Stimulated activated CD8-positive, alpha-beta memory T cell treated with anti-CD3 and anti-CD28 coated beads, Interleukin-4, amount 100 ng/mL, for 24 hours (primary cell): ENCODE data around the gene TTC23L.
"Not testable (repeated sequence)": the region's sequence is repeated elsewhere in the genome, so short reads cannot be mapped to it uniquely, and the experiment has no call there.

ENCODE experiments used
- DNase-seq: peaks from one replicate; pipeline ENCODE4 v3.0.0-alpha.2; 2020; ENCODE audit warnings: low read depth

The TTC23L gene

GRCh38 chr5:34838785-34839714, at the start of gene TTC23L:
TSS of gene TTC23L (plus strand) at chr5:34839164. CDS start at chr5:34840672, 1,508 bp downstream.
- DNase-seq = peak; percentile 82

DNA sequence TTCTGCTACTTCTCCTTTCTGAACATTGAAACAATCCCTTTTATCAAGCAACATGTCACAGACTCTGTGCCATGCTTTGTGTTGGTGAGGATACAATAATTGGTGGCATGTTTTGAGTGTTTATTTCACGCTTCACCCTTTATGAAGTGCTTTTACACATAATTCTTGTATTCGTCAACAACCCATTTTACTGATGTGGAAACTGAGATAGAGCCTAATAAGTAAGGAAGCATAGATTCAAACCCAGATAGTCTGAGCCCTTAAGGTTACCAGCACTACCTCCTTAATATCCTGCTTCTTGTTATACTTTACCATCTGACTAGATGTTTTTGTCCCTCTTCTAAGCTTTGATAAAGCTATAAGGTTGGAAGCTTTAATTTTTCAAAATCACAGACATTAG, 49.3 kb upstream of the TTC23L start:
- DNase-seq = no peak

GRCh38 chr5:34790069-34790468, 48.9 kb upstream of the TTC23L start:
- no peak for DNase-seq

GRCh38 chr5:34791761-34792244, 47.2 kb upstream of the TTC23L start:
- DNase-seq = no peak

GRCh38 chr5:34802834-34803563, 36.0 kb upstream of the TTC23L start:
- DNase-seq = no peak

DNA sequence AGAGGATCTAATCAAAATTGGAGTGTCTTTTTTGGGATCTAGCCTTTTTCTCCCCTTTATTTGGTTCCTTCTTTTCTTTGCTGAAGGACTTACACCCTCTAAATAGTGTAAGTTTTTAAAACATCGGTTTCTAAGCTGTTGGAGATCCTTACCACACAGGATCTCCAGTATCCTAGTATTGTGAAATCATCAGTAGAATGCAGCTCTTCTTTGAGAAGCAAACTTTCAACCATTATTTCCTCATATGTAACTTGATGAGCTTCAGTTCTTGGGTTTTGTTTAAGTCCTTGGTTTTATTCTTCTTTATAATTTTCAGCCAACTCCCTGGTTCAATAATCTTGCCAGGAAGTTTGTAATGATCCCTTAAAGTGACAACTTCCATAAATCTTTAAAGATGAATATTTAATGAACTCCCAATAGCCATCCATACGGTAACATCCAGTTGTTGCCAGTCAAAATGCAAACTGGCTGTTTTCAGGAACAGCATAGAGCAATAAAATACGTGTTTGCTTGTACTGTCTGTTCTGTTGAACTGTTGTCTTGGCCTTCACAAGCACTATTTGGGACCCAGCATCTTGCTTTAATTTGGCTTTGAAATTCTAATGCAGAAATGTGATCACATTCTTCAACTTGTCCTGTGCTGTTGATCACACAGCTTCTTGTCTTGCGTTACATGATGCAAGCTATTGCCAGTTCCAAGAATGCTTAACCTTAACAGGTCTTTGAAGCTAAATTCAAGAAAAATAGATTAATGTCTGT, 34.8 kb upstream of the TTC23L start:
- DNase-seq = no peak

DNA sequence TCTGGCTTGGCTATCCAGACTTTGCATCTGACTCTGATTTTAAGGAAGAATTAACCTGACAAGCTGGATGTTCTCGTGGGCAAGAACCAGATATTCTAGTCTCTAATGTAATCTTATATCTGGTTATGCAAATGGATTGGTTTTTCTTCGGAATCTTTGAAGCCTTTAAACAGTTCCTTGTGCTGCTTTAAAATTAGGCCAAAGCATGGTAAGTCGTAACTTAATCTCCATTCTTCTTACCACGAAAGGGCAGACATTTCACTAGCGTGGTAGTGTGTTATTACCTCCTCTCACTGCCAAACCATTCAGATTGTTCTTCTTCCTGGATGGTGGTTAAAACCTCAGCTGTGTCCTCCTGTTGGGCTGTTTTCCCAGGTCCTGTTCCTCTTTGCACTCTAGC, 34.1 kb upstream of the TTC23L start:
- no peak for DNase-seq

DNA sequence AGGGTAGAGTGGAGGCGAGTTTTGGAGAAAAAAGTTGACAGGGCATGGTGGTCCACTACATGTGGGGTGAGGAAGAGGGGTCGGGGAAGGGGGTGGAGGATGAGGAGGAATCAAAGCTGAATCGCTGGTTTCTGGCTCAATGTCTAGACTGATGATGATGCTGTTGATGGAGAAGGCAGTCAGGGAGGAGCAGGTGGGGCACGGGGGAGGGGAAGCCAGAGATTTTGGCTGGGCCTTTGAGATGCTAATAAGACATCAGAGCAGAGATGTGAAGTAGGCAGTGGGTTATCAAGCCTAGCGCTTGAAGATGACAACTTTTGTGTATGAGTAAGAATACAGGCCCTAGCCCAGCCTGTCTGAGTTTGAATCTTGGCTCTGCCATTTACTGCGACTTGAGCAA, 32.4 kb upstream of the TTC23L start:
- no peak for DNase-seq

DNA sequence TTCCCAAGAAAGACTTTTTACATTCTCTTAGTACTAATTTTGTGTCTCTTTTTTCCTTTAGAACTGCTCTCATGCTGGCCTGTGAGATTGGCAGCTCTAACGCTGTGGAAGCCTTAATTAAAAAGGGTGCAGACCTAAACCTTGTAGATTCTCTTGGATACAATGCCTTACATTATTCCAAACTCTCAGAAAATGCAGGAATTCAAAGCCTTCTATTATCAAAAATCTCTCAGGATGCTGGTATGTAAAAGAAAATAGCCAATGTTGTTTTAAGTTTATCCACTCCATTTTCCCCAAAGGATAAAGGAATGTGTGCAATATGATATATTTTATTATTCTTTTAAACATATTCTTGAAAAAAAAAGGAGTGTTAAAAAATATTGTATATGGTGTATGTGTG, 27.3 kb upstream of the TTC23L start:
- DNase-seq = no peak

- DNase-seq = no peak
Measured at GRCh38 chr5:34813509-34813908, 25.5 kb upstream of the TTC23L start.

DNA sequence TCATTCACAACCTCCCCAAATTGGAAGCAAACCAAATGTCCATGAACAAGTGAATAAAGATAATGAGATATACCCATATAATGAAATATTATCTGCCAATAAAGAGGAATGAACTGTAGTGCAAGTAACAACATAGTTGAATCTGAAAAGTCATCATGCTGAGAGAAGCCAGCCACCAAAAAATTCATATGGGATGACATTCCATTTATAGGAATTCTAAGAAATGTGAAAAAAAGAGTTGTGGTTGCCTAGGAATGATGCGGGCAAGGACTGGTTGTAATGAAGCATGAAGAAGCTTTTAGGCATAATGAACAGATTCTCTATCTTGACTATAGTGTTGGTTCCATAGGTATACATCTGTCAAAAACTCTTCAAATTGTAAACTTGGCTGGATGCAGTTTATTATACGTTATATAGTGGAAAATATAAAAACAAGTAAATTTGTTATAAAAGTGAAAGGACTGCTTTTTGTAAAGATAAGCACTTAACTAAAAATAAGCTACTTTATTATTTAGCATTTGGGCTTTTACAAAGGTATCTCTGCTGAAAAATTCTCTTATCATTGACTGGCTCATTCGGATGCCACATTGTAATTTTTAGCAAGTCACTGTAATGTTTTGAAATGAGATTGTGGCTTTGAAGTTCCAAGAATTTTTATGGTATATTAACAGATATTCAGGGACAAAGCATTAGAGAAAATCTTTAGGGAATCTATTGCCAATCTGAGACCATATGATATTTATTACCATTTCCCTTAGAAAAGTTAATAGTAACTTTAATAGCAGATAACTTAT, 21.2 kb upstream of the TTC23L start:
- DNase-seq = no peak

DNA sequence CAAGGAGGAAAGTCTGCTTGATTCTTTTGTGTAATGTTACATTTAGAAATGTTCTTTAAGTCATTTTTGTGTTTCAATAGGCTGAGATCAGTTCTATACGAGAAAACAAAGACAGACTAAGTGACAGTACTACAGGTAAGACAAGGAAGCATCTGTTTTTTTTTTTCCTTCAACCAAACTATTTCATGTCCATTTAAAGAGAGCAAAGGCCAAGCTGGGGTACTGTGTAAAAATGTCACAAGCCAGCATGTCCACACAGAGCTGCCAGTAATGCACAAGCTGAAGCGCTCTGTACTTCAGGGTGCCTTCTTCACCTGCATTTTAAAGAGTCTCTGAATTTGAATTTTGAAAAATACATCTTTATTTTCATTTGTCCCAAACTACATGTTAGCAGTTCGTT, 20.2 kb upstream of the TTC23L start:
- DNase-seq = no peak

- no peak for DNase-seq
Measured at GRCh38 chr5:34820593-34820992, 18.4 kb upstream of the TTC23L start.

DNA sequence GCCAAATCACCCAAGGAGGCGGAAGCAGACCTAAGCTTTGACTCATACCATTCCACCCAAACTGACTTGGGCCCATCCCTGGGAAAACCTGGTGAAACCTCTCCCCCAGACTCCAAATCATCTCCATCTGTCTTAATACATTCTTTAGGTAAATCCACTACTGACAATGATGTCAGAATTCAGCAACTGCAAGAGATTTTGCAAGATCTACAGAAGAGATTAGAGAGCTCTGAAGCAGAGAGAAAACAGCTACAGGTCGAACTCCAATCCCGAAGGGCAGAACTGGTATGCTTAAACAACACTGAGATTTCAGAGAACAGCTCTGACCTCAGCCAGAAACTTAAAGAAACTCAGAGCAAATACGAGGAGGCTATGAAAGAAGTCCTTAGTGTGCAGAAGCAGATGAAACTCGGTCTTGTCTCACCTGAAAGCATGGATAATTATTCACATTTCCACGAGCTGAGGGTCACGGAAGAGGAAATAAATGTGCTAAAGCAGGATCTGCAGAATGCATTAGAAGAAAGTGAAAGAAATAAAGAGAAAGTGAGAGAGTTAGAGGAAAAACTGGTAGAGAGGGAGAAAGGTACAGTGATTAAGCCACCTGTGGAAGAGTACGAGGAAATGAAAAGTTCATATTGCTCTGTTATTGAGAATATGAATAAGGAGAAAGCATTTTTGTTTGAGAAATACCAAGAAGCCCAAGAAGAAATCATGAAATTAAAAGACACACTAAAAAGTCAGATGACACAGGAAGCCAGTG, 15.8 kb upstream of the TTC23L start:
- DNase-seq = no peak

GRCh38 chr5:34826347-34826746, 12.6 kb upstream of the TTC23L start:
- no peak for DNase-seq

DNA sequence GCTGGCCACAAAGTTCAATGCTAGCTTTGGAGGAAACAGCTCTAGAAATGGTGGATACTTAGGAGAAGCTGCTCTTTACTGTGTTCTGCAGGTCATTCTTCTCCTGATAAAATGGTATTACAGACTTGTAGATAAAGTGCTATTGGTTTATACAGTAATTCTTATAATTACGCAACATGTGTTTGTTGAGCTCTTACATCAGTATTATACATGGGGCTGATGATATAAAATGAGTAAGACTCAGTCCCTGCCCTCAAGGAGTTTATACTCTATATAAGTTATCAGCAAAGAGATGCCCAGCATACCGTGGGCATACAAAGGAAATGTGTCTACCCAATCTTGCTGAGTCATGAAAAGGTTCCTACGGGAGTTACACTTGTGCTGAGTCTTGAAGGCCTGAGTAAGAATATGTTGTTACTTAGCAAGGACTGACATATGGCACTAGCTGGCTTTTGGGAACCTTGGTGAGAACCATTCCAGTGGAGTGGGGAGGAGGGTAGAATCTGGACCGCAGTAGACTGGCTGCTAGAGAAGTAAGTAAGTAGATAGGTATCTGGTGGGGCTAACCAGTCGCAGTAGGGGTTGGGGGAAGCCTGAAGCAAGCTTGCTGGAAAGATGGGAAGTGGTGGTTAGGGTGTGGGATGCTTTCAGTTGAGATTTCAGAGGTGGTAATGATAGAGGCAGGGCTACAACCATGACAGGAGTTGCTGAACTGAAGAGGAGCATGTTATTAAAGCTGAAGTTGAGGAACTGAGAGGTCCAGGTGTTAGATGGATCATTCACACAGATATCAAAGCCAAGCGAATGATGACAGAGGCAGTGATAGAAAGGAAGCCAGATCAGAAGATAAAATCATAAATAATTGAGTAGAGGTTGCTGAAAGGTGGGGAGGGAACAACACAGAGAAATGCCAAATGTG, 11.1 kb upstream of the TTC23L start:
- no peak for DNase-seq

DNA sequence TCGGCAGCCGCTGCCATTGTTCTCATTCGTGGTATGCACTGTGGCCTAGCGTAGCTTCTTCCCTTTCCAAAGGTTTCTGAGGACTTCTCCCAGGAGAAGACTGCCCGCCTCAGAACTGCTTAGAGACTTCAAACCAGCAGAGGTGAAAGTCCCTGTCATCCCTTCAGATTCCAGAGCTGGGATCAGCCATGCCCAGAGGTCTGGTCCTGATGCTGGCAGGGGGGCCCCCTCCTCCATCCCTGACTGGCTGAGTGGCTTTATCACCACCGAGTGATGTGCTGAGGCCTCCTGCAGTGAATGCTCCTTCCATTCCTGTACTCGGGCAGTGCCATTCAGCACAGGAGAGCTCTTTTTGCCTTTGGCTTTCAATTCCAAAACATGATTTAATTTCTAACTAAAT, 8.1 kb upstream of the TTC23L start:
- DNase-seq = not testable (repeated sequence)

DNA sequence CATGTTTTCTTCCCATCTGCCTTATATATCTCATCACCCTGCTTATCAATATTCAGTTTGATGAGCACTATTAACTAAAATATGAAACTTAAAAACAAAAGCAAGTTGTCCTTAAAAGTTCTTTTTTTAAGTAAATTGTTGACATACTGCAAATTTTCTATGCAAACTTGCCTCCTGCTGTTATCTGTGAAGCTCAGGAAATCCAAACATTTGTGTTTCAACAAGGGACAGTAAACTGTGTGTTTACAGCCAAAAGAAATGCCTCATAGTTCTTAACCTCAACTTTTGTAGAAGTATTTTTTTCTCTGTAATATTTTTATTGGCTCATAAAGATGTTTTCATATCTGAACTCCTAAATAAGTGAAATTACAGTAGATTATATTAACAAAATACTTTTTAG, 7.7 kb upstream of the TTC23L start:
- DNase-seq = no peak

GRCh38 chr5:34832568-34832967, 6.4 kb upstream of the TTC23L start:
- DNase-seq = no peak

DNA sequence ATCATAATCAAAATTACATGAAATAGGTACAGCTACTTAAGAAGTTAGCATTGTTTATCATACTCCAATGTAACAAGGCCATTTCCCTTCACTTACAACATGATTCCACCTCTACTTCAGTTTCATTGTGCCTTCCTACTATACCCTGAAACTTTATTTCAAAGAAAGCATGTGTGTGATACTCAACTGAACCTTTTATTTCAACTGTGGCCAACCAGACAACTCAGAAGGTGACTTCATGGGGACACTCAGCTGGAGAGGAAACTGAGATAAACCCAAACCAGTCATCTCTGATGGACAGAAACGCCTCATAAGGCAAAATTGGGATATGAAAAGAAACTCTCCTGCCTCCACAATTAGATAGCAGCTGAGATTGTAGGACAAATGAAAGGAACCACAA, 5.9 kb upstream of the TTC23L start:
- no peak for DNase-seq
